WTC11 (cell line): ENCODE results near the gene KRT24. TPM values are rescaled to one million over a fixed set of nuclear protein-coding genes. Genes with fewer than 3 reads are reported as not detected.

Experiments used
- ATAC-seq: fragments of 200-7000 bp; cut with Tn5 transposase; 2 replicates; pipeline ENCODE4 v1.10.0; 2021; ENCODE audit warnings: mild to moderate bottlenecking, moderate library complexity
- CTCF ChIA-PET: fragments of 300-600 bp; sonication (Branson Sonifier 250); formaldehyde crosslinking; loops from one replicate; lab custom pipeline; 2021; ENCODE audit warnings: antibody characterized with exemption; lab: Charles Lee
- POLR2A ChIA-PET: fragments of 350-600 bp; sonication (Branson Sonifier 250); formaldehyde crosslinking; loops from one replicate; lab custom pipeline; 2021; ENCODE audit warnings: antibody characterized with exemption; lab: Charles Lee
- DNase-seq: peaks from one replicate; pipeline ENCODE4 v3.0.0; 2021; ENCODE audit warnings: low spot score
- H3K27ac Mint-ChIP-seq: 2 replicates; pipeline ENCODE4 v1.8.0; 2021; ENCODE audit warnings: mixed read lengths
- H3K27me3 Mint-ChIP-seq: 2 replicates; pipeline ENCODE4 v1.8.0; 2021; ENCODE audit warnings: low read depth, mild to moderate bottlenecking, moderate library complexity, mixed read lengths
- H3K36me3 Mint-ChIP-seq: 2 replicates; pipeline ENCODE4 v1.8.0; 2021; ENCODE audit warnings: mixed read lengths
- H3K4me1 Mint-ChIP-seq: 2 replicates; pipeline ENCODE4 v1.8.0; 2022; ENCODE audit warnings: mixed read lengths
- H3K4me3 Mint-ChIP-seq: 2 replicates; pipeline ENCODE4 v1.8.0; 2021; ENCODE audit warnings: mild to moderate bottlenecking, moderate library complexity, mixed read lengths
- H3K9me3 Mint-ChIP-seq: 2 replicates; pipeline ENCODE4 v1.8.0; 2021; ENCODE audit warnings: mixed read lengths
- ATF1 ChIP-seq: sonication (generic); formaldehyde crosslinking; IDR thresholded peaks from 2 replicates; pipeline ENCODE4 v1.8.1; 2023; ENCODE audit warnings: mild to moderate bottlenecking, moderate library complexity, missing genetic modification reagents
- IRF2 ChIP-seq: sonication (generic); formaldehyde crosslinking; IDR thresholded peaks from 2 replicates; pipeline ENCODE4 v1.8.0; 2022; ENCODE audit warnings: low read depth, missing genetic modification reagents, borderline replicate concordance
- MYBL2 ChIP-seq: sonication (generic); formaldehyde crosslinking; IDR thresholded peaks from 2 replicates; pipeline ENCODE4 v1.8.1; 2023; ENCODE audit warnings: mild to moderate bottlenecking, moderate library complexity, missing genetic modification reagents
- NR1H2 ChIP-seq: sonication (generic); formaldehyde crosslinking; IDR thresholded peaks from 2 replicates; pipeline ENCODE4 v1.9.0; 2021; ENCODE audit warnings: mild to moderate bottlenecking, moderate library complexity, missing genetic modification reagents
- NR2C2 ChIP-seq: sonication (generic); formaldehyde crosslinking; IDR thresholded peaks from 2 replicates; pipeline ENCODE4 v1.8.0; 2022; ENCODE audit warnings: mild to moderate bottlenecking, missing genetic modification reagents
- RORB ChIP-seq: fragments of 250-450 bp; sonication (Bioruptor Pico); IDR thresholded peaks from 2 replicates; pipeline ENCODE4 v1.9.0; 2021; ENCODE audit warnings: mild to moderate bottlenecking
- SP1 ChIP-seq: sonication (generic); formaldehyde crosslinking; conservative IDR thresholded peaks from 2 replicates; pipeline ENCODE4 v1.8.1; 2022; ENCODE audit warnings: missing genetic modification reagents
- TEAD4 ChIP-seq: sonication (generic); formaldehyde crosslinking; IDR thresholded peaks from 2 replicates; pipeline ENCODE4 v1.8.0; 2022; ENCODE audit warnings: mild to moderate bottlenecking, missing genetic modification reagents
- ZNF317 ChIP-seq: sonication (generic); formaldehyde crosslinking; IDR thresholded peaks from 2 replicates; pipeline ENCODE4 v1.8.1; 2023; ENCODE audit warnings: low read depth, mild to moderate bottlenecking, moderate library complexity, missing genetic modification reagents, borderline replicate concordance
- total RNA-seq: library from RNA; stranded (reverse); gene quantifications from 3 replicates; pipeline ENCODE4 v1.2.3, GENCODE V29; 2021
- TF ChIP-seq, protein P1 (sequence below): sonication (generic); formaldehyde crosslinking; IDR thresholded peaks from 2 replicates; pipeline ENCODE4 v1.8.1; 2022; ENCODE audit warnings: mild to moderate bottlenecking, missing genetic modification reagents, moderate library complexity, borderline replicate concordance
- TF ChIP-seq, protein P2 (sequence below): fragments of 250-450 bp; sonication (Bioruptor Pico); IDR thresholded peaks from 2 replicates; pipeline ENCODE4 v1.9.0; 2021; ENCODE audit warnings: mild to moderate bottlenecking
- TF ChIP-seq, protein P3 (sequence below): sonication (generic); formaldehyde crosslinking; IDR thresholded peaks from 2 replicates; pipeline ENCODE4 v1.8.1; 2023; ENCODE audit warnings: mild to moderate bottlenecking, moderate library complexity, missing genetic modification reagents
- TF ChIP-seq, protein P4 (sequence below): fragments of 250-450 bp; sonication (Bioruptor Pico); conservative IDR thresholded peaks from 2 replicates; pipeline ENCODE4 v1.9.0; 2021; ENCODE audit warnings: mild to moderate bottlenecking
- TF ChIP-seq, protein P5 (sequence below): sonication (generic); formaldehyde crosslinking; IDR thresholded peaks from 2 replicates; pipeline ENCODE4 v1.8.1; 2023; ENCODE audit warnings: mild to moderate bottlenecking, missing genetic modification reagents
- TF ChIP-seq, protein P6 (sequence below): sonication (generic); formaldehyde crosslinking; conservative IDR thresholded peaks from 2 replicates; pipeline ENCODE4 v1.8.1; 2022; ENCODE audit warnings: mild to moderate bottlenecking, missing genetic modification reagents
- TF ChIP-seq, protein P7 (sequence below): sonication (generic); formaldehyde crosslinking; IDR thresholded peaks from 2 replicates; pipeline ENCODE4 v1.8.1; 2022; ENCODE audit warnings: missing genetic modification reagents, borderline replicate concordance

KRT24 gene
- total RNA-seq, 1 experiment from 2014 or later = not detected

DNA sequence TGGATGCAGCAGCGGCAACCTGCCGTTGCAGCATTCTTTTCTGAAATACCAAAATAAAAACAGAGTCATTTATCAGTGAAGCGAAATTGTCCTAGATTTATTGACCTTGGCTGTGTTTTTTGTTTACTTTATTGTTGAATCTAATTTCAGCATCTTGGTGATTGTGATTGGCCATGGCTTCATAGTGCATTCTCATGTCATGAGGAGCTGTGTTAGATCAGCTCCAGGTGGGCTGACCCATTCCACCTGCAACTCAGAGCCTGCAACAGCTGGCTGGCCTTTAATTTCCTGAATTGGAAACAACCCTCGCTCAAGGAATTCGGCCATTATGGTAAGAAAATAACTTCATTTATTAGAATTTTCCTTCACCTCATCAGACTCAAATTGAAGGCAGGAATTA is 16.4 kb downstream of the KRT24 start:
- Mint-ChIP-seq H3K27ac (no peak overlapping the region), H3K4me1 (no peaks in the 10 kb centered on the region), H3K9me3 (no peaks in the 10 kb centered on the region), H3K27me3 (0 out of 2 replicates have a peak, but pooled peaks cover 1% of the 10 kb centered on the region), H3K4me3 (no peak overlapping the region), H3K36me3 (no peaks in the 10 kb centered on the region)
- CTCF ChIA-PET = interaction anchor here (1.5 kb wide), 1 partner anchor 67 kb away, joined by 5 read pairs; no protein-coding TSS in a partner anchor
- TF ChIP-seq NR1H2 (CRISPR knock-in tag) (no peak), SP1 (CRISPR knock-in tag) (no peak), TEAD4 (CRISPR knock-in tag) (no peak), ZNF317 (CRISPR knock-in tag) (no peak), IRF2 (no peak), NR2C2 (CRISPR knock-in tag) (no peak), MYBL2 (CRISPR knock-in tag) (no peak), RORB (no peak), ATF1 (CRISPR knock-in tag) (no peak)
- TF ChIP-seq, protein P1, sequence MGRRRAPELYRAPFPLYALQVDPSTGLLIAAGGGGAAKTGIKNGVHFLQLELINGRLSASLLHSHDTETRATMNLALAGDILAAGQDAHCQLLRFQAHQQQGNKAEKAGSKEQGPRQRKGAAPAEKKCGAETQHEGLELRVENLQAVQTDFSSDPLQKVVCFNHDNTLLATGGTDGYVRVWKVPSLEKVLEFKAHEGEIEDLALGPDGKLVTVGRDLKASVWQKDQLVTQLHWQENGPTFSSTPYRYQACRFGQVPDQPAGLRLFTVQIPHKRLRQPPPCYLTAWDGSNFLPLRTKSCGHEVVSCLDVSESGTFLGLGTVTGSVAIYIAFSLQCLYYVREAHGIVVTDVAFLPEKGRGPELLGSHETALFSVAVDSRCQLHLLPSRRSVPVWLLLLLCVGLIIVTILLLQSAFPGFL (CRISPR knock-in tag) = no peak
- TF ChIP-seq, protein P2, sequence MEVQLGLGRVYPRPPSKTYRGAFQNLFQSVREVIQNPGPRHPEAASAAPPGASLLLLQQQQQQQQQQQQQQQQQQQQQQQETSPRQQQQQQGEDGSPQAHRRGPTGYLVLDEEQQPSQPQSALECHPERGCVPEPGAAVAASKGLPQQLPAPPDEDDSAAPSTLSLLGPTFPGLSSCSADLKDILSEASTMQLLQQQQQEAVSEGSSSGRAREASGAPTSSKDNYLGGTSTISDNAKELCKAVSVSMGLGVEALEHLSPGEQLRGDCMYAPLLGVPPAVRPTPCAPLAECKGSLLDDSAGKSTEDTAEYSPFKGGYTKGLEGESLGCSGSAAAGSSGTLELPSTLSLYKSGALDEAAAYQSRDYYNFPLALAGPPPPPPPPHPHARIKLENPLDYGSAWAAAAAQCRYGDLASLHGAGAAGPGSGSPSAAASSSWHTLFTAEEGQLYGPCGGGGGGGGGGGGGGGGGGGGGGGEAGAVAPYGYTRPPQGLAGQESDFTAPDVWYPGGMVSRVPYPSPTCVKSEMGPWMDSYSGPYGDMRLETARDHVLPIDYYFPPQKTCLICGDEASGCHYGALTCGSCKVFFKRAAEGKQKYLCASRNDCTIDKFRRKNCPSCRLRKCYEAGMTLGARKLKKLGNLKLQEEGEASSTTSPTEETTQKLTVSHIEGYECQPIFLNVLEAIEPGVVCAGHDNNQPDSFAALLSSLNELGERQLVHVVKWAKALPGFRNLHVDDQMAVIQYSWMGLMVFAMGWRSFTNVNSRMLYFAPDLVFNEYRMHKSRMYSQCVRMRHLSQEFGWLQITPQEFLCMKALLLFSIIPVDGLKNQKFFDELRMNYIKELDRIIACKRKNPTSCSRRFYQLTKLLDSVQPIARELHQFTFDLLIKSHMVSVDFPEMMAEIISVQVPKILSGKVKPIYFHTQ = no peak
- TF ChIP-seq, protein P3, sequence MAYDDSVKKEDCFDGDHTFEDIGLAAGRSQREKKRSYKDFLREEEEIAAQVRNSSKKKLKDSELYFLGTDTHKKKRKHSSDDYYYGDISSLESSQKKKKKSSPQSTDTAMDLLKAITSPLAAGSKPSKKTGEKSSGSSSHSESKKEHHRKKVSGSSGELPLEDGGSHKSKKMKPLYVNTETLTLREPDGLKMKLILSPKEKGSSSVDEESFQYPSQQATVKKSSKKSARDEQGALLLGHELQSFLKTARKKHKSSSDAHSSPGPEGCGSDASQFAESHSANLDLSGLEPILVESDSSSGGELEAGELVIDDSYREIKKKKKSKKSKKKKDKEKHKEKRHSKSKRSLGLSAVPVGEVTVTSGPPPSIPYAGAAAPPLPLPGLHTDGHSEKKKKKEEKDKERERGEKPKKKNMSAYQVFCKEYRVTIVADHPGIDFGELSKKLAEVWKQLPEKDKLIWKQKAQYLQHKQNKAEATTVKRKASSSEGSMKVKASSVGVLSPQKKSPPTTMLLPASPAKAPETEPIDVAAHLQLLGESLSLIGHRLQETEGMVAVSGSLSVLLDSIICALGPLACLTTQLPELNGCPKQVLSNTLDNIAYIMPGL (CRISPR knock-in tag) = no peak
- TF ChIP-seq, protein P4, sequence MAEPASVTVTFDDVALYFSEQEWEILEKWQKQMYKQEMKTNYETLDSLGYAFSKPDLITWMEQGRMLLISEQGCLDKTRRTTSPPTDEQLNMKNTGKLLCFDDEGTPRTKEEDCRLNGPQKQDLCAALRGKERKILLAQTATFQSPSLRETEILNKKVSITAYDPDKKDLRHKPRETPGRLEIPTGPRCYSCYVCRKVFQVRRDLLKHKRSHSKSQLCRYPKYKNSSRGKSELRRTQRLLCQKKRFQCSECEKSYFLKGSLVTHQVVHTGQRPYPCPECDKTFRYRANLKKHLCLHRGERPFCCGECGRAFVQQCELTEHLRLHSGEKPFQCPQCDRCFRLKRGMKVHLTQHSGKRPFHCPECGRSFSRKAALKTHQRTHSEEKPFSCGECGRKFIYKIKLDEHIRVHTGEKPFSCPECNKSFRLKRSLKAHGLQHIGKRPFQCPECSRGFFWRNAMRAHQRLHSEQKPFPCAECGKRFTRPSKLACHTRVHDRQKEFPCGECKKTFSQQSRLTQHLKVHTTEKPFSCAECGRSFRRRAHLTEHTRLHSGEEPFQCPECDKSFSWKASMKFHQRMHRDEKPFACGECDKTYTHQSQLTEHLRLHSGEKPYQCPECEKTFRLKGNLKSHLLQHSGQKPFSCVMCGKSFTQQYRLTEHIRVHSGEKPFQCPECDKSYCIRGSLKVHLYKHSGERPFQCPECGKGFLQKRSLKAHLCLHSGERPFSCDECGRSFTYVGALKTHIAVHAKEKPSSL (CRISPR knock-in tag) = no peak
- TF ChIP-seq, protein P5, sequence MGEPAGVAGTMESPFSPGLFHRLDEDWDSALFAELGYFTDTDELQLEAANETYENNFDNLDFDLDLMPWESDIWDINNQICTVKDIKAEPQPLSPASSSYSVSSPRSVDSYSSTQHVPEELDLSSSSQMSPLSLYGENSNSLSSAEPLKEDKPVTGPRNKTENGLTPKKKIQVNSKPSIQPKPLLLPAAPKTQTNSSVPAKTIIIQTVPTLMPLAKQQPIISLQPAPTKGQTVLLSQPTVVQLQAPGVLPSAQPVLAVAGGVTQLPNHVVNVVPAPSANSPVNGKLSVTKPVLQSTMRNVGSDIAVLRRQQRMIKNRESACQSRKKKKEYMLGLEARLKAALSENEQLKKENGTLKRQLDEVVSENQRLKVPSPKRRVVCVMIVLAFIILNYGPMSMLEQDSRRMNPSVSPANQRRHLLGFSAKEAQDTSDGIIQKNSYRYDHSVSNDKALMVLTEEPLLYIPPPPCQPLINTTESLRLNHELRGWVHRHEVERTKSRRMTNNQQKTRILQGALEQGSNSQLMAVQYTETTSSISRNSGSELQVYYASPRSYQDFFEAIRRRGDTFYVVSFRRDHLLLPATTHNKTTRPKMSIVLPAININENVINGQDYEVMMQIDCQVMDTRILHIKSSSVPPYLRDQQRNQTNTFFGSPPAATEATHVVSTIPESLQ = no peak
- TF ChIP-seq, protein P6, sequence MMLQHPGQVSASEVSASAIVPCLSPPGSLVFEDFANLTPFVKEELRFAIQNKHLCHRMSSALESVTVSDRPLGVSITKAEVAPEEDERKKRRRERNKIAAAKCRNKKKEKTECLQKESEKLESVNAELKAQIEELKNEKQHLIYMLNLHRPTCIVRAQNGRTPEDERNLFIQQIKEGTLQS (CRISPR knock-in tag) = no peak
- TF ChIP-seq, protein P7, sequence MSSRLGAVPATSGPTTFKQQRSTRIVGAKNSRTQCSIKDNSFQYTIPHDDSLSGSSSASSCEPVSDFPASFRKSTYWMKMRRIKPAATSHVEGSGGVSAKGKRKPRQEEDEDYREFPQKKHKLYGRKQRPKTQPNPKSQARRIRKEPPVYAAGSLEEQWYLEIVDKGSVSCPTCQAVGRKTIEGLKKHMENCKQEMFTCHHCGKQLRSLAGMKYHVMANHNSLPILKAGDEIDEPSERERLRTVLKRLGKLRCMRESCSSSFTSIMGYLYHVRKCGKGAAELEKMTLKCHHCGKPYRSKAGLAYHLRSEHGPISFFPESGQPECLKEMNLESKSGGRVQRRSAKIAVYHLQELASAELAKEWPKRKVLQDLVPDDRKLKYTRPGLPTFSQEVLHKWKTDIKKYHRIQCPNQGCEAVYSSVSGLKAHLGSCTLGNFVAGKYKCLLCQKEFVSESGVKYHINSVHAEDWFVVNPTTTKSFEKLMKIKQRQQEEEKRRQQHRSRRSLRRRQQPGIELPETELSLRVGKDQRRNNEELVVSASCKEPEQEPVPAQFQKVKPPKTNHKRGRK = no peak
- no peak for ATAC-seq
- POLR2A ChIA-PET = no interaction called here
- DNase-seq = no peak
